Smooth muscle cell (in vitro differentiated cells): Measurements from ENCODE around the gene ST6GALNAC3. TPM values are rescaled to one million over a fixed set of nuclear protein-coding genes. Genes with fewer than 3 reads are reported as not detected.

Experiments used
- DNase-seq: peaks from one replicate; lab custom pipeline; 2025; ENCODE audit not compliant: unreplicated experiment; lab: John Stamatoyannopoulos, UW
- H2AFZ ChIP-seq: fragments of 200-600 bp; sonication (generic); 2 replicates; pipeline ENCODE4 v1.6.0; 2016; ENCODE audit warnings: antibody characterized with exemption, low read depth, mild to moderate bottlenecking
- H3F3A ChIP-seq: fragments of 200-600 bp; sonication (generic); 2 replicates; pipeline ENCODE4 v1.6.0; 2017; ENCODE audit warnings: antibody characterized with exemption, low read depth
- H3K27ac ChIP-seq: fragments of 200-600 bp; sonication (generic); 2 replicates; pipeline ENCODE4 v1.5.1; 2016; ENCODE audit warnings: low read depth, mild to moderate bottlenecking
- H3K27me3 ChIP-seq: fragments of 200-600 bp; sonication (generic); 2 replicates; pipeline ENCODE4 v1.6.1; 2016; ENCODE audit warnings: low read depth, mild to moderate bottlenecking
- H3K36me3 ChIP-seq: fragments of 200-600 bp; sonication (generic); 2 replicates; pipeline ENCODE4 v1.5.1; 2016; ENCODE audit warnings: low read depth
- H3K4me1 ChIP-seq: fragments of 200-600 bp; sonication (generic); 2 replicates; pipeline ENCODE4 v1.5.1; 2016; ENCODE audit warnings: low read depth
- H3K4me2 ChIP-seq: fragments of 200-600 bp; sonication (generic); 2 replicates; pipeline ENCODE4 v1.6.0; 2016; ENCODE audit warnings: mild to moderate bottlenecking
- H3K4me3 ChIP-seq: fragments of 200-600 bp; sonication (generic); 2 replicates; pipeline ENCODE4 v1.5.1; 2016; ENCODE audit warnings: mild to moderate bottlenecking
- H3K79me2 ChIP-seq: fragments of 200-600 bp; sonication (generic); 2 replicates; pipeline ENCODE4 v1.6.0; 2016; ENCODE audit warnings: low read depth, mild to moderate bottlenecking
- H3K9ac ChIP-seq: fragments of 200-600 bp; sonication (generic); 2 replicates; pipeline ENCODE4 v1.6.0; 2016; ENCODE audit warnings: low read depth
- H3K9me3 ChIP-seq: fragments of 200-600 bp; sonication (generic); replicated peaks from 2 replicates; pipeline ENCODE4 v1.5.1; 2016; ENCODE audit warnings: low read depth
- H4K20me1 ChIP-seq: fragments of 200-600 bp; sonication (generic); 2 replicates; pipeline ENCODE4 v1.6.0; 2016; ENCODE audit warnings: low read depth
- CTCF ChIP-seq: fragments of 200-600 bp; sonication (generic); IDR thresholded peaks from 2 replicates; pipeline ENCODE4 v1.5.1; 2017; ENCODE audit warnings: borderline replicate concordance, mild to moderate bottlenecking, antibody characterized with exemption; ENCODE audit not compliant: insufficient read depth, poor library complexity, severe bottlenecking
- whole genome bisulfite sequencing: methylation state at CpG from one replicate; pipeline ENCODE4 v1.1.7; 2016; ENCODE audit warnings: low lambda C conversion rate; 5-methylcytosine and 5-hydroxymethylcytosine counted together
- polyA plus RNA-seq: library from polyadenylated mRNA; unstranded; fragments of >200 nt; fragmentation: Nextera tagmentation; extraction: Ambion mirVana; gene quantifications from 2 replicates; pipeline ENCODE4 v1.2.1, GENCODE V29; 2016
- total RNA-seq: library from RNA; depleted of rRNA; stranded (reverse); fragments of >200 nt; gene quantifications from 2 replicates; pipeline ENCODE4 v1.2.3, GENCODE V29; 2014

Gene ST6GALNAC3
- total and polyA plus RNA-seq, 2 experiments from 2014 or later: 9.3 to 13.4 TPM

GRCh38 chr1:76352741-76353435, 278.3 kb downstream of the ST6GALNAC3 start:
- no peak for DNase-seq
- no peaks in the 10 kb centered on the region for H3K9me3 ChIP-seq
- no peaks in the 10 kb centered on the region for H3K27me3 ChIP-seq
- TF ChIP-seq CTCF: no peak
- H3K4me3 ChIP-seq: no peak overlapping the region
- no peak overlapping the region for H3K9ac ChIP-seq
- no peak overlapping the region for H3K27ac ChIP-seq
- H4K20me1 ChIP-seq: no peaks in the 10 kb centered on the region
- no peak overlapping the region for H2AFZ ChIP-seq
- no peak overlapping the region for H3K4me2 ChIP-seq
- H3F3A ChIP-seq: no peaks in the 10 kb centered on the region
- H3K36me3 ChIP-seq: no peaks in the 10 kb centered on the region
- H3K79me2 ChIP-seq: no peaks in the 10 kb centered on the region
- 95% methylated on average over 5 of the region's 5 CpGs for WGBS
- no peaks in the 10 kb centered on the region for H3K4me1 ChIP-seq

GRCh38 chr1:76354236-76354635, 279.7 kb downstream of the ST6GALNAC3 start:
- Histone ChIP-seq H3K4me2 (no peak overlapping the region), H4K20me1 (no peaks in the 10 kb centered on the region), H3K27ac (no peak overlapping the region), H3K36me3 (no peaks in the 10 kb centered on the region), H3K79me2 (no peaks in the 10 kb centered on the region), H3K4me3 (no peak overlapping the region), H3F3A (no peaks in the 10 kb centered on the region), H2AFZ (no peak overlapping the region), H3K27me3 (no peaks in the 10 kb centered on the region), H3K4me1 (no peaks in the 10 kb centered on the region), H3K9ac (no peak overlapping the region), H3K9me3 (no peaks in the 10 kb centered on the region)
- no peak for DNase-seq
- 96% methylated on average over 3 of the region's 3 CpGs for WGBS
- no peak for TF ChIP-seq CTCF

- H3K4me3 ChIP-seq: no peak overlapping the region
- H3K4me2 ChIP-seq: no peak overlapping the region
- H3K27me3 ChIP-seq: no peaks in the 10 kb centered on the region
- H3K36me3 ChIP-seq: no peaks in the 10 kb centered on the region
- no peaks in the 10 kb centered on the region for H3F3A ChIP-seq
- no peak for TF ChIP-seq CTCF
- no peaks in the 10 kb centered on the region for H3K79me2 ChIP-seq
- no peak overlapping the region for H3K9ac ChIP-seq
- WGBS: 86% methylated on average over 1 of the region's 1 CpG
- H3K9me3 ChIP-seq: no peaks in the 10 kb centered on the region
- no peak overlapping the region for H2AFZ ChIP-seq
- no peaks in the 10 kb centered on the region for H4K20me1 ChIP-seq
- no peak overlapping the region for H3K27ac ChIP-seq
- no peaks in the 10 kb centered on the region for H3K4me1 ChIP-seq
- DNase-seq: no peak
Measured at GRCh38 chr1:76366726-76367125, 292.2 kb downstream of the ST6GALNAC3 start.

GRCh38 chr1:76371941-76372340, 297.4 kb downstream of the ST6GALNAC3 start:
- Histone ChIP-seq H3K79me2 (no peaks in the 10 kb centered on the region), H3K9me3 (no peaks in the 10 kb centered on the region), H3K4me3 (no peak overlapping the region), H3K4me1 (no peaks in the 10 kb centered on the region), H3K36me3 (no peaks in the 10 kb centered on the region), H3K27me3 (no peaks in the 10 kb centered on the region), H3K9ac (no peak overlapping the region), H2AFZ (no peak overlapping the region), H3K4me2 (no peak overlapping the region), H3K27ac (no peak overlapping the region), H3F3A (no peaks in the 10 kb centered on the region), H4K20me1 (no peaks in the 10 kb centered on the region)
- TF ChIP-seq CTCF: no peak
- WGBS: 90% methylated on average over 3 of the region's 3 CpGs
- DNase-seq: no peak
